BJ (cell line): Measurements from ENCODE around the gene STEAP4. TPM values are rescaled to one million over a fixed set of nuclear protein-coding genes. Genes with fewer than 3 reads are reported as not detected.

Experiments
- CTCF ChIA-PET: fragments of 350-600 bp; formaldehyde crosslinking; extraction: SDS; loops from one replicate; lab custom pipeline; 2021; ENCODE audit warnings: antibody characterized with exemption, inconsistent platforms; lab: Yijun Ruan, JAX
- POLR2A ChIA-PET: fragments of 300-600 bp; sonication (Branson Sonifier 250); formaldehyde crosslinking; extraction: SDS; loops from one replicate; lab custom pipeline; 2021; ENCODE audit warnings: antibody characterized with exemption; lab: Charles Lee
- DNase-seq: peaks from one replicate; pipeline ENCODE4 v3.0.0-alpha.2; 2011; ENCODE audit warnings: low read depth
- H3K27me3 ChIP-seq: 2 replicates; pipeline ENCODE4 v1.6.0; 2011; ENCODE audit warnings: low read length; ENCODE audit not compliant: control insufficient read depth, insufficient read depth
- H3K36me3 ChIP-seq: 2 replicates; pipeline ENCODE4 v1.5.1; 2011; ENCODE audit warnings: low read length; ENCODE audit not compliant: control insufficient read depth, insufficient read depth
- H3K4me3 ChIP-seq: 2 replicates; pipeline ENCODE4 v1.5.1; 2011; ENCODE audit warnings: low read depth, mild to moderate bottlenecking, control low read depth, low read length
- polyA minus RNA-seq: library from RNA; depleted of rRNA, polyadenylated mRNA; stranded (reverse); fragments of >200 nt; gene quantifications from 2 replicates; pipeline ENCODE4 v1.2.3, GENCODE V29; 2011; rRNA and poly(A)+ RNA removed
- polyA plus RNA-seq: library from polyadenylated mRNA; depleted of rRNA; stranded (reverse); fragments of >200 nt; gene quantifications from 2 replicates; pipeline ENCODE4 v1.2.3, GENCODE V29; 2011; rRNA removed
- TF ChIP-seq, protein P1 (sequence below): IDR thresholded peaks from 2 replicates; pipeline ENCODE4 v1.5.1; 2011; ENCODE audit warnings: low read depth, mild to moderate bottlenecking, control low read depth, inconsistent platforms, low read length, moderate library complexity; ENCODE audit not compliant: insufficient read depth

STEAP4 gene
- not detected in 2 replicates for polyA plus RNA-seq
- polyA minus RNA-seq = not detected in 2 replicates

DNA sequence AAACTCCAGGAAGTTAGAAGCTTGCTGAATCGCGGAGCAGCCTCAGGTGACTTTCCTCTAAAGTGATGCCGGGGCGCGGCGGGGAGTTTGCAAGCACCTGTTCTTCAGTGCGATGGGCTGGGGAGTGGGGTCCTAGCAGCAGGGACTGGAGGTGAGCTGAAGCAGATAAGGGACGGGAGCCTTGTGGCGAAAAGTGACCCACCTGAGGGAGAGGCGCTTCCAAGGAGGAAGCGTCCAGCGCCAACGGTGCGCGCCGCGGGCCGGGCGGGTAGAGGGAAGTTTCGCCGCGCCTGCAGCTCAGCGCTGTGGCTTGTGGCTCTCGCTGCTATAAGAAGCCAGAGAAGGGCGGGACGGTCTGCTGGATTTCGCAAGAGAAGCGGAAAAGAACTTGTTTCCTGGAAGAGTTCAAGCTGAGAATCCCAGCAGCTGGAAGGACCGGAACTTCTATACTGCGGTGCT, at the start of gene STEAP4:
Gene STEAP4 (minus strand): TSS at position 305 of the 459 bp plus-strand sequence. CDS start 22,625 bp downstream, outside the sequence.
- no peak for DNase-seq
- Histone ChIP-seq H3K4me3 (no peak within 1 kb of the TSS), H3K27me3 (no peaks in the 10 kb centered on the region), H3K36me3 (no peaks in the 10 kb centered on the region)
- TF ChIP-seq, protein P1, sequence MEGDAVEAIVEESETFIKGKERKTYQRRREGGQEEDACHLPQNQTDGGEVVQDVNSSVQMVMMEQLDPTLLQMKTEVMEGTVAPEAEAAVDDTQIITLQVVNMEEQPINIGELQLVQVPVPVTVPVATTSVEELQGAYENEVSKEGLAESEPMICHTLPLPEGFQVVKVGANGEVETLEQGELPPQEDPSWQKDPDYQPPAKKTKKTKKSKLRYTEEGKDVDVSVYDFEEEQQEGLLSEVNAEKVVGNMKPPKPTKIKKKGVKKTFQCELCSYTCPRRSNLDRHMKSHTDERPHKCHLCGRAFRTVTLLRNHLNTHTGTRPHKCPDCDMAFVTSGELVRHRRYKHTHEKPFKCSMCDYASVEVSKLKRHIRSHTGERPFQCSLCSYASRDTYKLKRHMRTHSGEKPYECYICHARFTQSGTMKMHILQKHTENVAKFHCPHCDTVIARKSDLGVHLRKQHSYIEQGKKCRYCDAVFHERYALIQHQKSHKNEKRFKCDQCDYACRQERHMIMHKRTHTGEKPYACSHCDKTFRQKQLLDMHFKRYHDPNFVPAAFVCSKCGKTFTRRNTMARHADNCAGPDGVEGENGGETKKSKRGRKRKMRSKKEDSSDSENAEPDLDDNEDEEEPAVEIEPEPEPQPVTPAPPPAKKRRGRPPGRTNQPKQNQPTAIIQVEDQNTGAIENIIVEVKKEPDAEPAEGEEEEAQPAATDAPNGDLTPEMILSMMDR = no peak
- ChIA-PET CTCF (no interaction called here), POLR2A (no interaction called here)

DNA sequence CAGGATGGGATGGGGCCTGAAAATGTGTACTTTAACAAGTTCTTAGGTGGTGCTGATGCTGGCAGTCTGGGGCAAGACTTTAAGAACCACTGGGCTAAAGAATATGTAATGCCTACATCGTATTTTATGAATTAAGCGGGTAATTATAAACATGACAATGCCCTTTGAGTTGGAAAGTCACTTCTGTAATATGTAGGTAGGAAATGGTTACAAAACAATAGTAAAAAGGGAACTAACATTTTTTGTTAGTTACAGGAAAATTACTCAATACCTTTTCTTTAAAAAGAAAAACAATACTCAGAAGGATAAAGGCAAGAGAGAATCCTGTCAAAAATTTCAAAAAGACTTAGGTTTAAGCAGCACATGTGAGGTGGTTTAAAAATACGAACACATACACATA, 48.3 kb upstream of the STEAP4 start:
- H3K4me3 ChIP-seq = no peak overlapping the region
- no peaks in the 10 kb centered on the region for H3K27me3 ChIP-seq
- TF ChIP-seq, protein P1 = no peak
- ChIA-PET CTCF (no interaction called here), POLR2A (no interaction called here)
- no peak for DNase-seq
- no peaks in the 10 kb centered on the region for H3K36me3 ChIP-seq

DNA sequence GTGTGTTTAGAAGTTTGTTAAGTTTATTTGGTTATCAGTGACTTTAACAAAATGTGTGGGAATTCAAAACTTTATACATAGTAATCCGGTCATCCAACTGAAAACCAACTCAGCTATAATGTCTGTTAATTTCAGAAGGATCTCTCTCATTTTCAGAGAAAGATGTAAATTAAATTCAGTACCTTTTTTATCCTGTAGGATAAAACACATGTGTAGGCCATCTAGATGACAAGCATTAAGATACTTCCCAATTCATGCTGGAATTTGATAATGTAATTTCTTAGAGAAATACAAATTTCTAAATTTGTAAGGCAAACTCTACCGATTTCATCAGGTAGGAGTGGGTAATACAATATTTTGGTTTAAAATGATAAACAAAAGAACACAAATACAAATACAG, 43.4 kb upstream of the STEAP4 start:
- TF ChIP-seq, protein P1 = no peak
- POLR2A ChIA-PET = no interaction called here
- Histone ChIP-seq H3K27me3 (no peaks in the 10 kb centered on the region; the same call in 1 of the 2 replicates), H3K4me3 (no peak overlapping the region), H3K36me3 (no peaks in the 10 kb centered on the region)
- no peak for DNase-seq
- CTCF ChIA-PET = no interaction called here

DNA sequence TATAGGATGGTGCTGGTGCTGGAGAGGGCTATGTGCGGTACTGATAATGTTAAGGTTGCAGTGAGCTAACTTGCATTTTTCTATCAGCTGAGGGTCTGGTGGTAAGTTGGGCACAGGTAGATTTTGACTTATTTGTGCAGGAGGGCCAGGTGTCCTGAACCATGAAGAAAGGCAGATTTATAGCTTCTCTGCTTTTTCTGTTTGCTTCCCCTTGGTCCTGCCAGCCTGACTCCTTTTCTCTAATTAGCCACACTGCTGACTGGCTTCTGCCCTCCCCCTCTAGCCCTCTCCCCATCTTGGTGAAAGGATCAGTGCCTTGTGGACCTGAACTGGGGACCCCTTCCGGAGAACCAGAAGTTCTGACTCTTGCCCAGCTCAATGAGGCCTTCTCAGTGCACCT, 40.8 kb upstream of the STEAP4 start:
- no peak overlapping the region for H3K4me3 ChIP-seq
- no peaks in the 10 kb centered on the region; the same call in 1 of the 2 replicates for H3K27me3 ChIP-seq
- POLR2A ChIA-PET = no interaction called here
- CTCF ChIA-PET = no interaction called here
- DNase-seq = no peak
- TF ChIP-seq, protein P1 = no peak
- no peaks in the 10 kb centered on the region for H3K36me3 ChIP-seq

DNA sequence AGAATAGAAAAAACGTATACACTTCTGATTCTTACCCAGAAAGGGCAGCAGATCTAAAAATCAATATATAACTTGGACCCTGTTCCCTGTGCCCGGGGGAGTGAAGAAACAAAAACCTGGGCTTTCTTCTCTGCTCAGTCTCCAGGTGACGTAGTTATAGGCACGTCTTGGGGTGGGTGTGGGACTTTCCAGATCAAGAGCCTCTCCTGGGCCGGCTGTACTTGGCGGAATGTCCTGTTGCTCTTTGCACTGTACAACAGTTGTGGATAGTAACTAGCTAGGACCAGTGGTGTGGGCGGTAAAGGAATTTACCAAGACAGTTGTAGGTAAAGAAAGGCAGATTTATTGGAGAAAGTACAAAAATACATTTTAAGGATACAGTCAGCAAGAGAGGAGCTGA, 40.4 kb upstream of the STEAP4 start:
- ChIA-PET CTCF (no interaction called here), POLR2A (no interaction called here)
- DNase-seq = no peak
- TF ChIP-seq, protein P1 = no peak
- no peaks in the 10 kb centered on the region for H3K36me3 ChIP-seq
- no peaks in the 10 kb centered on the region; the same call in 1 of the 2 replicates for H3K27me3 ChIP-seq
- H3K4me3 ChIP-seq = no peak overlapping the region
